ENCODE data around the gene C14orf180.

- TF ChIP-seq POLR2A (IDR thresholded peaks at IDR 0.05; ENCODE audit: low read depth, low read length), result no peak
- TF ChIP-seq POLR2AphosphoS5 (IDR thresholded peaks at IDR 0.05; ENCODE audit: low read depth, low read length), result no peak
- TF ChIP-seq TAF1 (IDR thresholded peaks at IDR 0.05; ENCODE audit: low read depth, low read length), result no peak
- TF ChIP-seq SPI1 (IDR thresholded peaks at IDR 0.05; ENCODE audit: low read depth, low read length), result no peak
- no peak for TF ChIP-seq POU2F2 (IDR thresholded peaks at IDR 0.05; ENCODE audit: low read depth, low read length)
- TF ChIP-seq PAX5 (IDR thresholded peaks at IDR 0.05; ENCODE audit: insufficient read depth, low read length, severe bottlenecking), result no peak
Observed at GRCh38 chr14:104561124-104561557, 18.4 kb upstream of the C14orf180 start.
